NCI-H526 treated with DMSO at 0.1 percent for 48 hours (cell line): ENCODE results near the gene EAPP.
"Not testable (repeated sequence)": the region's sequence is repeated elsewhere in the genome, so short reads cannot be mapped to it uniquely, and the experiment has no call there.

Experiments used
- DNase-seq: peaks from one replicate; lab custom pipeline; 2025; lab: John Stamatoyannopoulos, UW

EAPP gene

GRCh38 chr14:34539407-34540180, at the start of gene EAPP:
TSS of gene EAPP (minus strand) at chr14:34539701. CDS start at chr14:34539628, 73 bp downstream.
- no peak for DNase-seq

GRCh38 chr14:34583525-34583924, 44.0 kb upstream of the EAPP start:
- DNase-seq = no peak

- no peak for DNase-seq
These were observed 42.7 kb upstream of the EAPP start for GRCh38 chr14:34582117-34582680.

DNA sequence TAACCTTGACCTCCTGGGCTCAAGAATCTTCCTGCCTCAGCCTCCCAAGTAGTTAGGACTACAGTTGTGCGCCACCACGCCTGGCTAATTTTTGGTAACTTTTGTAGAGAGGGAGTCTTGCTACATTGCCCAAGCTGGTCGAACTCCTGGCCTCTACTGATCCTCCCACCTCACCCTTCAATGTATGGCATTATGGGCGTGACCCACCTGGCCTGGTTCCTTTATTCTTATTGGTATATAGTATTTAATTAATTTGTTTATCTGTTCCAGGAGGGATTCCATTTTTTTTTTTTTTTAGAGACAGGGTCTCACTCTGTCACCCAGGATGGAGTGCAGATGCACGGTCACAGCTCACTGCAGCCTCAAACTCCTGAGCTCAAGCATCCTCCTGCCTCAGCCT, 40.9 kb upstream of the EAPP start:
- no peak for DNase-seq

- no peak for DNase-seq
These were observed 32.3 kb upstream of the EAPP start for GRCh38 chr14:34571771-34572170.

DNA sequence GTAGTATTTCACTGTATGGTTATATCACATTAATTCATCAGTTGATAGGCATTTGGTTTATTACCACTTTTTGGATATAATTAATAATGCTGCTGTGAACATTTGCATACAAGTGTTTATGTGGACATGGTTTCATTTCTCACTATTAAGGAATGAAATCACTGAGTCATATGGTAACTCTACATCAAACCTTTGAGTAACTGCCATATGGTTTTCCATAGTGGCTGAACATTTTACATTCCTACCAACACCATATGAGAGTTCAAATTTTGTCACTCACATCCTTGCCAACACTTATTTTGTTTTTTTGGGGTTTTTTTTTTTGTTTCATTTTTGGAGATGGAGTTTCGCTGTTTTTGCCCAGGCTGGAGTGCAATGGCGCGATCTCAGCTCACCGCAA, 30.2 kb upstream of the EAPP start:
- DNase-seq = no peak

DNA sequence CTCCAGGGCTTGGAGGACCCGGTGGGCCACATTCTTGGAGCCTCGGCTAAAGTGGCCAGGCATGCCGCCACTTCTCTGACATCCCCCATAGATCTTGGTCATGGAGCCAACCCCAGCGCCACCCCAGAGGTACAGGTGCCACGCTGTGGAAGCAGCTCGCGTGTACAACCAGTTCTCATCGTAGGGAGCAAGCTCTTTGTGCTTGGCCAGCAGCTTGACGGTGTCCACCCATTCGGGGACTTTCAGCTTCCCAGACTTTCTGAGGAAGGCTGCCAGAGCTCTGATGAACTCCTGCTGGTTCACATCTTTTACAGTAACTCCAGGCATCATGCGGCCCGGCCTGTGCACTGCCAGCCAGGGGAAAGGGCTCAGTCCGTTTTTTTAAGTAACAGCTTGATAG, 29.3 kb upstream of the EAPP start:
- DNase-seq = no peak

DNA sequence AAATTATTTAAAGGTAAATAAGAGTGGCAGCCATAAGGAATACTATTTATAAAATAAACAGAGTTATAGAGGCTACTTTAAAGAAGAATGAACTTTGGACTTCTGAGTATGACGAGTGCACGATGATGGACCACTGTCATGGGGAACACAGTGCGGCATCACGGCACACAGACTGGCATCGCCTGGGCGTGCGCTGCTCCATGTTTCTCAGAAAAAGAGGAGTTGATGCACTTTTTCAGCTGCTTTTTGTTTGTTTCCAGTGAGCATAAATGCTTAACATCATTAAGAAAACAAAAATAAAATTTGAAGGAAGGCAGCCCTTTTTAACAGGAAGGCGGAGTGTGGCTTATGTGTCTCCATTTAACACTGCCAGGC, 23.3 kb upstream of the EAPP start:
- no peak for DNase-seq

DNA sequence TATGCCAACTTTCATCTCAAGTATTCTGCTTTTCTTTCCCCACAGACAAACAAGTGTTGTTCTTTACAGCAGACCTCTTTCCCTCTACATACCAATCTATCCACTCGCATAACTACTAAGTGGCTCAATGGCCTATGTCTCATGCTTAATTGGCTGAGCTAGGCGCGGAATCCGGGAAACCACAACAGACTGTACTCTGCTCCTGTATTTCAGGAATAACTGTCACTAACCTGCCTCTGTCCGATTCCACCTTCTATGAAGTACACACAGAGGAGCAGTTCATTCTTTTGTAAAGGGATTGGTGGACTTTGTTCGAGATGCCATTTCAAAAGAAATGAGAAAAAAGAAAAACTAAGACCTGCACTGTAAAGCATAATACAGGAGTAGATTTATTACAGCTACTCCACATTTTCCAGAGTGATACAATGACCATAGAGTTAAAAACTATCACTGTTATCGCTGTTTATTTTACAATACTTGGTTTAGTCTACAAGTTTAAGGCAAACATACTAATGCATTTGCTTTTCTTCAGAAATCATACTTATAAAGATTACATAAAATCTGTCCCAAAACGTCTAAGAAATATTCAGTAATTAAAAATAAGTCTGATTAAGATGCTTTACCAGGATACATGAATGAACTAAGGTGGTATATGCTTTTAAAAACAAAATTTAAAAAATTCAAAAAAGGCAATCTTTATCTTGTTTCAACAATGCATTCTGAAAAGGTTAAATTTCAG, 22.7 kb upstream of the EAPP start:
- DNase-seq = not testable (repeated sequence)

DNA sequence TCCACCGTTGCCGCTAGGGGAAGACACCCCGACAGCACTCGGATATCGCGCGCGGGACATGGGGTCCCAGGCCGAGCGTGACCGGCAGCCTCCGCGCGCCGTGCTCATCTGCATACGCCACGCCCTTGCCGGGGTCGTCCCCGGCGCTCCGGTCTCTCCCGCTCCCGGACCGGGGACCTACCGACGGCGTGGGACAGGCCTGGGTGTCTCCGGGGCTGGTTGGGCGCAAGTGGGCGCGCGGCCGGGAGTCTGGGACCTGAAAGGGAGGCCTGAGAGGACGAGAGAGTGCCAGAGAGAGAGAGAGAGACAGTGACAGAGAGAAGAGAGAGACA, 17.0 kb upstream of the EAPP start:
- DNase-seq = not testable (repeated sequence)

GRCh38 chr14:34555583-34556497, 16.3 kb upstream of the EAPP start:
- DNase-seq = not testable (repeated sequence)

DNA sequence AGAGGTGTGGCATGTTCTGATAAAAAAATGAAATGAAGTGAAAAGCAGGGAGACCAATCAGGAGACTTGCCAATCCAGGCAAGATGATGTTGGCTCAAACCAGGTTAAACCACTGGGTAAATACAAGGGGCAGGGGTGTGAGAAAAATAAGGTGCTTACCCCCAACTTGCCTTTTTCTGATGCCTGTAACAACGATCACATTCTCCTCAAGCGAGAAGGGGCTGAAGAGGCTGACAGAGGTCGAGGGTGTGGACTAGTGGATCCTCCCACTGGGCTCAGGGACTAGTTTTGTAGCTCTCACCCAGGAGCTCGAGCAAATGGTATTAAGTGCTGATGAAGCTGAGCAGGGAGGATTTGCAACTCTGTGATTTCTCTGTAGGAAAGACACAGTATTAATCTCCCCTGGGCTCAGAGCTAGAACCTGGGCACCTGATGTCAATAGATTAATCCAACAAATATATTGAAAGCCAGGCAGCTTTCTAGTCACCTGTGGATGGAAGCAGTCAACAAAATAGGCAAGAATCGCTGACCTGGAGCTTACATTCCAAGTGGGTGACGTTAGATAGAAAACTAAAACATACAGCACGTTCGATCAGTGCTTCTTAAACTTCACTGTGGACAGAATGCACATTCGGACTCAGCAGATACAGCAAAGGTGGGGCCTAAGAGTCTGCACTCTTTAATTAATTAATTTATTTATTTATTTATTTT, 15.2 kb upstream of the EAPP start:
- DNase-seq = no peak

DNA sequence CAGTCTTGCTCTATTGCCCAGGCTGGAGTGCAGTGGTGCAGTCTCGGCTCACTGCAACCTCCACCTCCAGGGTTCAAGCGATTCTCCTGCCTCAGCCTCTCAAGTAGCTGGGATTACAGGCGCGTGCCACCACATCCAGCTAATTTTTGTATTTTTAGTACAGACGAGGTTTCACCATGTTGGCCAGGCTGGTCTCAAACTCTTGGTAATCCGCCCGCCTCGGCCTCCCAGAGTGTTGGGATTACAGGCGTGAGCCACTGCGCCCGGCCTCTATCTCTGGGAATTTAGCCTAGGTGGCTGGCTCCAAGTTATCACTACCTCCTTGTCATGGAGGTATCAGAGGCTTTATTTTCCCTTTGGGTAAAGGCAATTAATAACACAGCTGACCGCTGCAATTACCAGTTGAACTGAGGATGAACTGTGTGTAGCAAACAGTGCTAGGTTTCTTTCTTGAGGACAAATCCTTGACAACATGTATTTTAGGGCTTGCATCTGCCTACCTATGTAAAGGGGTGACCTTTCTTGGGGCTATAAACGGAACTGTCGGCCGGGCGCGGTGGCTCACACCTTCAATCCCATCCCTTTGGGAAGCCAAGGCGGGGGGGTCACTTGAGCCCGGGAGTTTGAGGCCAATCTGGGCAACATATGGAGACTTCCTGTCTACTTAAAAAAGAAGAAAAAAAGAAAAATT, 9.9 kb upstream of the EAPP start:
- DNase-seq = not testable (repeated sequence)

DNA sequence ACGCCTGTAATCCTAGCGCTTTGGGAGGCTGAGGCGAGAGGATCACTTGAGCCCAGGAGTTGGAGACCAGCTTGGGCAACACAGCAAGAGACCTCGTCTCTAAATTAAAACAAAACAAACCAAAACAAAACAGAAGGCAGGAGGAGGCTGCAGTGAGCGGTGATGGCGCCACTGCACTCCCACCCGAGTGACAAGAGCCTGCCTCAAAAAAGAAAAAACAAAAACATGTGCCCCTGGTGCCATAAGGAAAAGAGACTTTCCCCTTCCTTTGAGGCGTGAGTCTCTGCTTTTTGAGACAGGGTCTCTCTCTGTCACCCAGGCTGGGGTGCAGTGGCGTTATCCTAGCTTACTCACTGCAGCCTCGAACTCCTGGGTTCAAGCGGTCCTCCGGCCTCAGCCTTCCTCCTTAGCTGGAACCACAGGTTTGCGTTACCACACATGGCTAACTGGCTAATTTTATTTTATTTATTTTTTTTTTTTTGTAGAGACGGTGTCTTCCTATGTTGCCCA, 9.0 kb upstream of the EAPP start:
- no peak for DNase-seq

DNA sequence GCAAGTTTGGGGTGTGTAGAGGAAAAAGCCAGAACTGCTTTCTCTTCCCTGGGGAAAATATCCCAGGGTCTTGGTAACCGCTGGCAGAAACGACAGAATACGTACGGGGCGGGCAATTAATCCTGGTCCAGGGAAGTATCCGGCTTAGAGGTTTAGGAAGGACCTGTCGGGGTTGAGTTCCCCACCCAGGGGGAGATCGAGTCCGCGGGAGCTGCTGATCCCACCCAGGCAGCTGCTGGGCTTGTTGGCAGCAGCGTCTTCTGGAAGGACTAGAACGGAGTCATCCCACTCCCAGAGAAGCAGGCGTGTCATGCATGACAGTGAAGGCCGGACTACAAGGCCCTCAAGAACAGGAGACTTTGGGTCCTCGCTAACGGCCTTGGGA, 7.6 kb upstream of the EAPP start:
- not testable (repeated sequence) for DNase-seq

GRCh38 chr14:34546272-34547135, 7.0 kb upstream of the EAPP start:
- not testable (repeated sequence) for DNase-seq

GRCh38 chr14:34540181-34541059, 919 bp upstream of the EAPP start:
- not testable (repeated sequence) for DNase-seq

DNA sequence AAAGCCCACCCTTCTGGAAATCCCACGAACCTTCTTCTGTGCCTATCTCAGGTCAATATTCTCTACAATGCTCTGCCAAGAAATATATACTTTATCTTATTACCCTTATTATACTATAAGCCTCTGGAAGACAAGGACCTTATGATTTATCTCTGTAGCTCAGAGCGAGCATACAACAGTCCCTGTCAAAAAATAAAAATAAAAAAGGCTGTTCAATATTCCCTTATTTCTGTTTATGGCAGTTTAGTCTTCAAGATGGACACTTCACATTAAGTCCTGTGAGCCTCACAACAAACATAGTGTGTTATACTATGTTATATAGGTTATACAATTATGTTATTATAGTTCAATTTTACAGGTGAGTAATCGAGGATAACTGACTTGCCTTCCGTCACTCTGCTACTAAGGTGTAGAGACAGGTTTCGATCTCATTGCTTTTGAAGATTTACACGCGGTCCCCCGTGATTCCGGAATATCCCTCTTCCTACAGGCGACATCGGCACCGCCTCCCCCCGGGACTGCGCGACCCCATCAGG, 562 bp downstream of the EAPP start:
- DNase-seq = no peak
